C1 segment of cervical spinal cord (tissue), 14 donors: ENCODE data around the gene PCSK4.
"Not testable (repeated sequence)": the region's sequence is repeated elsewhere in the genome, so short reads cannot be mapped to it uniquely, and the experiment has no call there.

ENCODE experiments used
- DNase-seq, 14 donors: peaks; one replicate each; lab custom pipeline; 2025; lab: John Stamatoyannopoulos, UW

The PCSK4 gene

DNA sequence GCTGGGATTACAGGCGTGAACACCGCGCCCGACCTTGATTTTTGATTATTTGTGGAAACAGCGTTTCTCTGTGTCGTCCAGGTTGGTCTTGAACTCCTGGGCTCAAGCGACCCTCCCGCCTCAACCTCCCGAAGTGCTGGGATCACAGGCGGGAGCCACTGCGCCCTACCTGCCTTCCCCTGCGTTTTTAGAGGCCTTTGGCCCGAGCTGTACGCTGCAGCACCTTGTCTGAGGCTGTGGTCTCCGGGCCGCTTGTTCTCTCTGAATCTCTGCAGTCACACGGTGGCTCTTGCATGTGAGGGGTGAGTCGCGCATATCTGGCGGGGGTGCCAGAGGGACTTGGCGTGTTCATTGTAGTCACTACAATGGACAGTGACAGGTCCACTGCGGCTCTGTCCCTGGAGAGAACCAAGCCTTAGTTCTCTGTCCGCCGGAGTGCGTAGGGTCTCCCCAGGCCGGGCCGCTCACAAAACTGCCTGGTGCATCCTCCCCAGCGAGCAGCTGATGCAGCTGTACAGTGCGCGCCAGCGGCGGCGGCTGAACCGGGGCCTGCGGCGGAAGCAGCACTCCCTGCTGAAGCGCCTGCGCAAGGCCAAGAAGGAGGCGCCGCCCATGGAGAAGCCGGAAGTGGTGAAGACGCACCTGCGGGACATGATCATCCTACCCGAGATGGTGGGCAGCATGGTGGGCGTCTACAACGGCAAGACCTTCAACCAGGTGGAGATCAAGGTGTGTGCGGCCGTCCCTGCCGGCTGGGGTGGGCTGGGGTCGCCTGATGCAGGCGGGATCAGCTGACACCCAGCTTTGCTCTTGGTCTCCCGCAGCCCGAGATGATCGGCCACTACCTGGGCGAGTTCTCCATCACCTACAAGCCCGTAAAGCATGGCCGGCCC is 50.4 kb downstream of the PCSK4 start:
- DNase-seq, result not testable (repeated sequence)

DNA sequence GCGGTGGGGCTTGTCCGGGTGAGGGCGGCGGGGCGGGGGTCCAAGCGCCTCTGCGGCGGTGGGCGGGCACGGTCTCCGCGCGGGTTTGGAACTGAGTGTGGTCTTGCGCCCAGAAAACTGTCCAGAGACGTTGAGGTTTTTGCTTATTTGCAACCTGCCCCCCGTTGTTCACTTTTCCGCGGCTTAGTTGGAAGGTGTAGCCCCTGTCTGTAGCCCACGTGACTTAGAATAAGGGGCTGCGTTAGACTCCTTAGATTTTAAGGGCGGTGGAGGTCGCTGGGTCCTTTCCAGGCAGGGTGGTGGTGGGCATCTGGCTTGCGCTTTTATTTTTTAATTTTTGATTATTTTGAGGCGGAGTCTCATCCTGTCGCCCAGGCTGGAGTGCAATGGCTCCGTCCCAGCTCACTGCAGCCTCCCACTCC is 51.2 kb downstream of the PCSK4 start:
- no peak for DNase-seq

DNA sequence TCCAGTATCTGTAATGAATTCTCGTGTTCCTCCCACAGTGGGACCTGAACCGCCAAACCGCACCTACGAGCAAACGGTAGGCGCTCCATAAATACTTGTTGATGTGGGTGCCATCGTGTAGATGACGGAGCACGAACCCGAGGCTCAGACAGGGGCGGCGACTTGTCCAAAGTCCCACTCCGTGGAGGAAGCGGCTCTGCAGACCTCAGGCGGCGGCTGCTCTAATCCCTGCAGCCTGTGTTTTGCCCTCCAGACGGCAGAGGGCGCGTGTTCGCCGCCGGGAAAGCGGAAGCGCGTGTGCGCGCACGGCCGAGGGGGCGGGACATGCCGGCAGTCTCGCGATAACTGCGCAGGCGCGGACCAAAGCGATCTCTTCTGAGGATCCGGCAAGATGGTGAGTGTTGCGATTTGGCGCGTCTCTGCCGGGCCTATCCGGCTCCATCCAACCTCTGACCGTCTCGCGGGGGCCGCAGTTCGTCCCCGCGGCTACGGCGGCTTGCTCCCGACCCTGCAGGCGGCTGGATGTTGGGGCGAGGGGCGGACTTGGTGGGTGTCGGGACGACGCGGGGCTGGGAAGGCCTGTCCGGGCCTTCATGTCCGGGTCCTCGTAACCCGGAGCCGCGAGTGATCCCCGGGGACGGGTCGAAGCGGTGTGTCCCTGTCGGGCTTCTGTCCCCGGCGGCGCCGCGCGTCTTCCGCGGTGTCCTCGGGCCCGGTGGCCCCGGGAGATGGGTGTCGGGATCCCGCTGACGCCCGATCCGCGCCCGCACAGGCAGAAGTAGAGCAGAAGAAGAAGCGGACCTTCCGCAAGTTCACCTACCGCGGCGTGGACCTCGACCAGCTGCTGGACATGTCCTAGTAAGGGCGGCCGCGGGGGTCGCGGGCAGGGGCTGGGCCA is 51.9 kb downstream of the PCSK4 start, which contains the start of gene RPS15:
Gene RPS15 (plus strand): TSS at position 362 of the 898 bp plus-strand sequence. CDS start 30 bp downstream, at position 392.
- DNase-seq, result peak; percentile 58 to 95 (median 89)

DNA sequence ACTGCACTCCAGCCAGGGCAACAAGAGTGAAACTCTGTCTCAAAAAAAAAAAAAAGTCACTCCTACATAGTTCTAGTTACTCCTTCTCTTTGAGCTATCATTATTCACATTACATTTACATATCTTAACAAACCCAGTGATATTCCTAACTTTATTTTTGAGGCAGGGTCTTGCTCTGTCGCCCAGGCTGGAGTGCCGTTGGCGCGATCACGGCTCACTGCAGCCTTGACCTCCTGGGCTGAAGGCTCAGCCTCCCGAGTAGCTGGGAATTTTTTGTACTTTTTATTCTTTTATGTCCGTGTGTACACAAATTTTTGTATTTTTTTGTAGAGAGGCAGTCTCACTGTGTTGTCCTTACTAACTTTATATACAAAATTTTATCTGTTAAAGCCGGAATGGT is 52.5 kb downstream of the PCSK4 start:
- DNase-seq, result no peak

DNA sequence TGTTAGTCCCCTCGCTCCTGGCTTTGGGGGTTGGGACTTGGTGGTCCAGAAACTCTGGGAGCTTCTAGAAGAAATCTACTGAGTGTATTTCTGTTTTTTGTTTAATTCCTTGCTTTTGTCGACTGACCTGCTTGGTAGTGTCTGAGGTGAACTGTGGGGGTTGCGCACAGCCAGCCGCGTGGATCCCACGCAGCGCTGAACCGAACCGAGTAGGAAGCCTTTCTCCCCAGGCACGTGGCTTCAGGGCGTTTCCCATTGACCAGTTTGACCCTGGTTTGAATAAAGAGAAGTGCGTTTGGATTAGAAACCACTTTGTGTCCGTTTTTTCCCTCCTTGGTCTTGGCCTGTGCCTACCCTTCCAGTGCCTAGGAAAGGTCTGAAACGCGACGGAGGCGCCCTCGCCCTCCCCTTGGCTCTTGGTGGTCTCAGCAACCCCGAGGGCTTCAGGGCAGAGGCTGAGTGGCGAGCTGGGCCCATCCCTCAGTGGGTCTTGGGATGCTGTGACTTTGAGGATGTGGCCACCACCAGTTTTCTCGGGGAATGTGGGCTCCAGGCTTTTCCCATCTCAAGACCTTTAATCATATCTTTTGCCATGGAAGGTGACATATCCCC is 54.7 kb downstream of the PCSK4 start:
- DNase-seq, result no peak

DNA sequence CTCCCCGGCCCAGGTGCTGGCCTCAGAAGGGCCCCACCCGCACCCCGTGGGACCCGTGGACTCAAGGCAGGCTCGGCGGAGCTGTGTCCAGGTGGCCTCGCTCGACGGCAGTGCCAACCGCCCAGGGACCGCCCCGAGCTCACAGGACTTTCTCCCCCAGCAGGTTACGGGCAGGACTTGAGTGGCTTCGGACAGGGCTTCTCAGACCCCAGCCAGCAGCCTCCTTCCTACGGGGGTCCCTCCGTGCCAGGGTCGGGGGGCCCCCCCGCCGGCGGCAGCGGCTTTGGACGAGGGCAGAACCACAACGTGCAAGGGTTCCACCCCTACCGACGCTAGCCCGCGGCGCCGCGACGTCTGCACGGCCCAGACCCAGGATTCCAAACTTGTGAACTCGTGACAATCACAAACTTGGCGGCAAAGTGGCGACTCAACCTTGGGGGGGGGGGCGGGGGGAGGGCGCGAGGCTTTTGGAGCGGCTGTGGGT is 55.5 kb downstream of the PCSK4 start:
- no peak for DNase-seq

DNA sequence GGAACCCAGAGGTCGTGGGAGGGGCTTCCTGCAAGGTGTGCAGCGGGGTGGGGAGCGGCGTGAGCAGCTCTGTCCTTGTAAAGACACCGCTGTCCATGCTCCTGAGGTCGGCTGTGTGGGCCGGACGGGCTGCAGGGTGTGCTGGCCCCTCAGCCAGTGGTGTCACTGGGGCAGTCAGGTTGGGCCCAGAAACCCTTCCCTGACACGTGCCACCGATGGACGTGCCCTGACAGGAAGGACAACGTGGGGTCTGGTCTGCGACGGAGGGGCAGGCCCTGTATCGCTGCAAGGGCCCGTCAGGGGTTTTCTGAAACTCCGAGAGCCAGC is 56.1 kb downstream of the PCSK4 start:
- DNase-seq, result no peak

DNA sequence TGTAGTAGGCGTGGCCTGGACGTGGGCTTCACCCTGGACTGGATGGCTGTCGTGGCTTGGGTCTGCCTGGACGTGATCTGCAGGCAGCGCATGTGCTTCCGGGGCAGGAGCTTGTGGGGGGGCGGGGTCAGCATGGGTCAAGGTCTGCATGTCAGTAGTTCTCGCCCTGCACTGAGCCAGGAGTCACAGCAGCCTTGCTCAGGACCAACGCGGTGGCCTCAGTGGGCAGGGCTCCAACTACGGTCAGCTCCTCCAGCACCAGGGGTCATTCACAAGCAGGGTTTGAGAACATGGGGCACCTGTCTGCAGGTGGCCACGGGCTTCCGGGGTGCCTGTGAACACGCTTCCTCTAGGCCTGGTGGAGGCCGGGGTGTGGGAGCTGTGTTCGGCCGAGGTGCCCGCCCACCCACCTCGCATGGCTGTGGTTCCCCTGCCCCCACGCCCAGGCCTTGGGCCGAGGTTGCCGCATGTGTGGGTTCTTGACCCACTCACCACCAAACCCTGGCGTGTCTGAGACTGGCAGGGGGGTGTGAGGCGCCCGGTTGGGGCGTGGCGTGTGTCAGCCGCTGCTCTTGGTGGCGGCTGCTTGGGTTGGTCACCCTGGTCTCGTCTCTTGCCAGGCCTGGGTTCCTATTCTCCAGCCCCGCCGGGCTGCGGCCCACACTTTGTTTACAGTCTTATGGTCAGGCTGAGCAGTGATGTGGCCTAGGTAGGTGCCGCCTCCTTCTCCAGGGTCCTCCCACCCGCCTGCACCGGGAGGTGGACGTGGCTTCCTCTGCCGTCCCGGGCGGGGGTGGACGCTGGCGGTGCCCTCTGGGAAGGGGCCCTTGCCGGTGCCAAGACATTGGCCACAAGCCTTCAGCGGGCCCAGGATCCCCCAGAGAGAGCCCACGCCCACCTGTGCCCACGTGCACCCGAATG is 56.8 kb downstream of the PCSK4 start:
- no peak for DNase-seq

DNA sequence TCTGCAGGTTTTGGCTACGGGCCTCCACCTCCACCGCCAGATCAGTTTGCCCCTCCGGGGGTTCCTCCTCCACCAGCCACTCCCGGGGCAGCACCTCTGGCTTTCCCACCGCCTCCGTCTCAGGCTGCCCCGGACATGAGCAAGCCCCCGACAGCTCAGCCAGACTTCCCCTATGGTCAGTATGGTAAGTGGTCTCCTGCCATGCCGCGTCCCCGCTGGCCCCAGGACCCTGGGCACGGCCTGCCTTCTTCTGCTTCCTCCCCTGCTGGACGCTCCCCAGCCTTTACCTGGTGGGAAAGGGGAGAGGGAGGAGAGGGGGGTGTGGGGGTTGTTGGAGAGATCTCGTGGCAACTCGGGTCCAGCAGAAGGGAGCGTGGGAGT is 57.7 kb downstream of the PCSK4 start:
- no peak for DNase-seq

DNA sequence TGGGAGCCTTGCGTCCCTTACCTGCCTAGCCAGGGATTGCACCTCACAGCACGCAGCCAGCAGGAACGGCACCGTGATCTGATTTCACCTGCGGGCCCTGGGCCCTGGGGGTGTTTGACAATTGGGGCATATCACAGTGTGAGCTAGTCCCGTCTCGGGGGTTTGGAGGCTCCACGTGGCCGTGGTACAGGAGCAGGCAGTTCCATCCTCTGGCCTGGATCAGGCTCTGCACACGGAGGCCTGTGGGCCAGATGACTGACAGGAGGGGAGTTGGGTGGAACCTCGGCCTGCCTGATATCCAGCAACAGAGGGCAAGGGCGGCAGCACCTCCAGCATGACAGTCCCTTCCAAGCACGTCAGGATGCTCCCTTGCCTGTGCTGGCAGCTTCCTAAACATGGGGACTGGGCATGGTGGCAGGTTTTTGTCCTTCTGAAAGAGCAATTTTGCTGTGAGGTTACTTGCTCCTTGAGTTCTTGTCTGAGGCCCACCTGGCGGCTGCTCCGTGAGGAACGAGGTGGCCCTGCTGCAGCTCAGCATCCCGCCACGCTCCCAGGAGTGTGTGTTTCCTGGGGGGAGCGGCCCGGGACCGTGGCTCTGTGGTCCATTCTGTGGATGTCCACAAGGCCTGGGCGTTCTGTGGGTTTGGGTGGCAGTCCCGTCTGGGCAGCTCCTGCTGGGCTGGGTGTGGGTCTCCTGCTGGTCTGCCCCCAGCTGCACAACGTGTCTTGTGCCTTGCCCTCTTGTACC is 58.2 kb downstream of the PCSK4 start:
- no peak for DNase-seq
